NCI-H1105 (cell line): ENCODE measurements around the gene MRPL58.
"Not testable (repeated sequence)": the region's sequence is repeated elsewhere in the genome, so short reads cannot be mapped to it uniquely, and the experiment has no call there.

Experiments
- DNase-seq: peaks from one replicate; lab custom pipeline; 2025; lab: John Stamatoyannopoulos, UW

MRPL58 gene

DNA sequence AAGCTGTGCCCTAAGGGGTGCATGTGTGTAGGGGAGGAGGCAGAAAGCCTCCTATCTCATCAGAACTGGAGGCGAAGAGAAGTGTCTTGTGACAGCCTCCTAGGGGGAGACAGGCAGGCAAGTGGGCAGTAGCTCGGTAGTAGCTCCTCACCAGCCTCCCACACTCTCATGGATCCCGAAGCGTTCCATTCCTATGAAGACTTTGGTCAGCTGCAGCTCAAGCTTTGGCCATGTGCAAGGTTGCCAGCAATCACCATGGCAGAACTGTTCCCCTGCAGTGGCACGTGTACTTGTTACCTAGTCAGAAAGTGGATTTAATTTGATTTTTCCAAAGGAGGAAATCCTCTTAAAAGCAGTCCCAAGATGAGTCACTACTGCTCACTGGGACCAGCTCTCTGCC lies 6.7 kb downstream of the MRPL58 start:
- no peak for DNase-seq

DNA sequence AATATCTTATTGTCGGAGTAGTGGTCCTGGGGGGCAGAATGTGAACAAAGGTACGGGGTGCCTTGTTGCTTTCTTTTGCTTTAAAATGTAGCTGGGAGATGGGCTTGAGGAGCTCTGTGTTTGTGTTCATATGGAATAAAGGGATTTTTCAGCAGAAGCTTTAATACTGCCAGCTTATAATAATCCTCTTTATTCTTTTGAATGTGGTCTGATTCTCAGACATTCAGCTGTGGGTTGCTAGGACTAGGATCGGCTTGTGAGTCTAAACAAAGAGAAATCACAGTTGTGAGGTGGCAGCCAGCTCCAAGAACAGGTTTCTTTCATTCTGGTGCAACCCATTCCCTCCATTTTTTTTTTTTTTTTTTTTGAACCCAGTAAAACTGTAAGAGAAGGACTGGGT lies 7.2 kb downstream of the MRPL58 start:
- DNase-seq: no peak

DNA sequence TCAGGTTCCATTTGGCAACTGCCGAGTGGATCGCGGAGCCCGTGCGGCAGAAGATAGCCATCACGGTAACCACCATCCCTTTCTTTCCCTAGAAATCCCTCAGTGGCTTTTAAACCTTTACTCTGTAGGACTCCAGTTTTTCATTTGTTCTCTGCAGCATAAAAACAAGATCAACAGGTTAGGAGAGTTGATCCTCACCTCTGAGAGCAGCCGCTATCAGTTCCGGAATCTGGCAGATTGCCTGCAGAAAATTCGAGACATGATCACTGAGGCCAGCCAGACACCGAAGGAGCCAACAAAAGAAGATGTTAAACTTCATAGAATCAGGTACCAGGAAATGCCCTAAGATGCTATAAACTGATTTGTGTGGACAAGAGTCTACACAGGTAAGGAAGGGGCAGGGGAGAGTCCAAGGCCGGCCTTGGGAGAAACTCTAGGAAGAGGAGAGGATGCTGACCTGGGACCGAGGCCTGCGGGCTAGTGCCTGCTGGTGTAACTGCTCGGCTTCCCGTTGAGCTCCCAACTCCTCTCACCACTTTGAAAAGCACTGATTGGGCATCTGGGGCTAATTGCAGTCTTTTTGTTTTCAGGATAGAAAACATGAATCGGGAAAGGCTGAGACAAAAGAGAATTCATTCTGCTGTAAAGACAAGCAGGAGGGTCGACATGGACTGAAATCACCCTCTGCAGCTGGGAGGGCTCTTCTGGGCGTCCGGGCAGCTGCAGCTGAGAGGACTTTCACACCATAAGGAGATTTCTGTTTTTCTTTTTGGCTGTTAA lies 8.1 kb downstream of the MRPL58 start:
- no peak for DNase-seq

DNA sequence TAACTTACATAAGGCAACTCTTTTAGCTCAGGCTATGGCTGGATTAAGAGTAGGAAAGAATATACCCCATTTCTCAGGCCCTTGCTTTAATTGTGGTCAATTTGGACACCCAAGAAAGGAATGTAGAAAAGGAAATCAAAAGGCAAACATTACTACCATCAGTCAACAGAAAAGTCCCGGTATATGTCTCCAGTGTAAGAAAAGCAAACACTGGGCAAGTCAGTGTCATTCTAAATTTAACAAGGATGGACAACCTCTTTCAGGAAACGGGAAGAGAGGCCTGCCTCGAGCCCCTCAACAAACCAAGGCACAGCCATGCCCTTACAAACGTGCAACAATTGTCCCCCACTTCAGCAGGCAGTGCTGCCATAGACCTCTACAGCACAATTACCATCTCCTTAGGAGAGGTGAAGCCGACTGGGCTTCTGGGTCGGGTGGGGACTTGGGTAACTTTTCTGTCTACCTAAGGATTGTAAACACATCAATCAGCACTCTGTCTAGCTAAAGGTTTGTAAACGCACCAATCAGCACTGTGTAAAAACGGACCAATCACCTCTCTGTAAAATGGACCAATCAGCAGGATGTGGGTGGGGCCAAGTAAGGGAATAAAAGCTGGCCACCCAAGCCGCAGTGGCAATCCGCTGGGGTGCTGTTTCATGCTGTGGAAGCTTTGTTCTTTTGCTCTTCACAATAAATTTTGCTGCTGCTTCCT lies 12.4 kb downstream of the MRPL58 start:
- DNase-seq: no peak

DNA sequence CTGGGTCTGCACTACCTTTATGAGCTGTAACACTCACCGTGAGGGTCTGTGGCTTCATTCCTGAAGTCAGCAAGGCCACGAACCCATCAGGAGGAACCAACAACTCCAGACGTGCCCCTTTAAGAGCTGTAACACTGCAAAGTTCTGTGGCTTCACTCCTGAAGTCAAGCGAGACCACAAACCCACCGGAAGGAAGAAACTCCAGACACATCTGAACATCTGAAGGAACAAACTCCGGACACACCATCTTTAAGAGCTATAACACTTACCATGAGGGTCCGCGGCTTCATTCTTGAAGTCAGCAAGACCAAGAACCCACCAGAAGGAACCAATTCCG lies 12.9 kb downstream of the MRPL58 start:
- not testable (repeated sequence) for DNase-seq

DNA sequence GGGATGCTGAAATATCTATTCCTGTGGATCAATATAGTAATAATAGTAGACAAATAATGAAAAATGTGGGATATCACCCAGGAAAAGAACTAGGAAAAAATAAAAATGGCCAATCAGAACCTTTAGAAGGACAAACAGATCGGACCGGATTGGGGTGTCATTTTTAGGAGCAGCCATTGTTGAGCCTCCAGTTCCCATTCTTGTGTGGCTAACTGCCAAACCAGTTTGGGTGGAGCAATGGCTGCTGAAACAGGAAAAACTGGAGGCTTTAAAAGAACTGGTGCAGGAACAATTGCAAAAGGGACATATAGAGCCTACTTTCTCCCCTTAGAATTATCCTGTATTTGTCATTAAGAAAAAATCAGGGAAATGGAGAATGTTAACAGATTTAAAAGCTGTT lies 14.2 kb downstream of the MRPL58 start:
- not testable (repeated sequence) for DNase-seq

DNA sequence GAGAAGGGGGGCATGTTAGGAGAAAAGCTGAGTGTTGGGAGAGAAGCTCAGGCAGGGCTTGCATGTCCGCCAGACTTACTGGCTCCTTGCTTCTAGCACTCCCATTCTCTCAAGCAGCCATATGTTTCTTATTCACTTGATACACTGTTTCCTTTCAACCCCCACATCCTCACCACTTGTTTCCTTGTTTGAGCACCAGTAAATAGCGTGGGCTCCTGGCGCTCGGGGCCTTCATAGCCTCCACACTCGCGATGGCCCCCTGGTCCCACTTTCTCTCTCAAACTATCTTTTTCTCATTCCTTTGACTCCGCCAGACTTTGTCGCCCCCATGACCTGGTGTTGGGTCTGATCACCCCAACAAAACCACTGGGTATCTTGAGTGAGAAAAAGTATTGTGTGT lies 17.7 kb downstream of the MRPL58 start:
- DNase-seq: no peak

DNA sequence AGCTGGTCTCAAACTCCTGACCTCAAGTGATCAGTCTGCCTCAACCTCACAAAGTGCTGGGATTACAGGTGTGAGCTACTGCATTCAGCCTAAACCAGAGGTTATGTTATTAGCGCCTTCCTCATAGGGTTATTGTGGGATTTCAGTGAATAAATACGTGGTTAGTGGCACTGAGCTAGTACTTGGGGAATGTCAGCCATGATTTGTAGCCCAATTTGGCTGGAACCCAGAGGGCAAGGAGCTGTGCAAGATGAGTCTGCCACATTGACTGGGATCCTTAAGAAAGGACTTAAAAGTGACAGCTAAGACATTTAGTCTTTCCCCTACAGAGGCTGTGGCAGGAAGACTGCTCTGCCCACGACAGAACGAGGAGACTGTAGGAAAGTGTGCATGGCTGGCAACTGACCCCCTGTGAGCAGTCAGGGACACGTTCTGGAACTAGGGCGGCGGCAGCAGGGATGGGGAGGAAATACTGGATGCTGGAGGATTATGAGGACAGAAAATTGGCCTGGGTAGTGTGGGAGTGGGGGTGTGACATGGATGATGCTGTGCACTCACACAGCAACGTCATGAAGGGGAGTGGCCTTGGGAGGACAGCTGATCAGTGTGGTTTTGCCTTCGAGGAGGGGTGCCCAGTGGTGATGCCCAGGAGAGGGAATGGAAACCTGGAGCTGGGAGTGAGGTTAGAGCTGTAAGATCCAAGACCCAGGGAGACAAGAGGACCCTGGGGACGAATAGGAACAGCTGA lies 19.7 kb downstream of the MRPL58 start:
- peak; percentile 69 for DNase-seq

DNA sequence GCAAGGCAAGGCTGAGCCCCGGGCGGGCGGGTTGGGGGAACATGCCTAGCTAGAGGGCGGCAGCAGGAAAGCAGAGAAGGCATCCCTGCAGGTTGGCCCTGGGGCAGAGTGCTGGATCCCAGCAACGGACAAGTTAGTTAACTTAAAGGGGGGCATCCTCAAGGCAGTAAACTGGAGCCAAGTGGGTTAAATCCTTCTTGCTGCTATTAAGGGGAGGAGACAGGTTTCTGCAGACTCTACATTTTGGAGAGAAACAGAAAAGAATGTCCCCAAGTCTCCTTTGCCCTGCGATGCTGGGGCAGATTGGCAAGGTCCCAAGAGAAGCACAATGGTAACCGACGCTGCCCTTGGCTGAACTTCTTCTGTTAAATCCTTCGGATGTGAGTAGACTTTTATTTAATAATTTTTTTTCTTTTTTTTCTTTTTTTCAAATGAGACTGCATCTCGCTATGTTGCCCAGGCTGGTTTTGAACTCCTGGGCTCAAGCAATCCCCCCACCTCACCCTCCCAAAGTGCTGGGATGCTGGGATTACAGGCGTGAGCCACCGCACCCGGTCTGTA lies 20.3 kb downstream of the MRPL58 start:
- no peak for DNase-seq

DNA sequence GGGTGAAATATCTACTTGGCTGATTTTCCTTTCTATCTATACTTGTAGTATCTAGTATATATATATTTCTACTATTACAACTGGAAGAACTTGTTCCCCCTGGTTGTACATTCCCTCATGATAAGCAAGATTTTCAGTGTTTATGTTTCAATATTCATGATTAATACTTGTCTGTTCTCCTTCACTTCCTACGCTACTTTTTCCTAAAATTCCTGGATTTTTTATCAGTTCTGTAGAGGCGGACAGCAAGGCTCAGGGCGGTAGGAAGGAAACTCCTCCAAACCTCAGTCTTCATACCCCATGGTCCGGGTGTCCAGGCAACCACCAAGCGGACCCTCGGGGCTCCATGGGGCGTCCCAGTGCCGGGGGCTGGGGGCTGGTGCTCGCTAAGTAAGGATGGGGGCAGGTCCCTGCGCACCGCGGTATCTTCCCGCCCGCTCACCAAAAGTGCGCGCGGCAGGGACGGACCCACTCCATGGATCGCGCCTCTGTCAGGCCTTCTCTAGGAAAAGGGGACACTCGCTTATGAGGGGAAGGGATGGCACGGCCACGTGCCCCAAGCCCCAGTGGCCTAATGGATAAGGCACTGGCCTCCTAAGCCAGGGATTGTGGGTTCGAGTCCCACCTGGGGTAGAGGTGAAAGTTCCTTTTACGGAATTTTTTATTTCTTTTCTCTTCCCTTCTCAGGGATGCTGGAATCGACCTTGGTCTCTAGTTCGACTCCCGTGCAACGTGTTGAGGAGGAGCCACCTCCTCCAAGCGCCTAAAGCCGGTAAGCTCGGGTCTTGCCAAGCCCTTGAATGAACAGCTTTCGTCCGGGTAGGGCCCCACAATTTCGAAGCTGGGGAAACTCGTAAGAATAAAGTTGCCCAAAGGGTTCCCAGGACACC lies 21.1 kb downstream of the MRPL58 start:
- peak; percentile 91 for DNase-seq

DNA sequence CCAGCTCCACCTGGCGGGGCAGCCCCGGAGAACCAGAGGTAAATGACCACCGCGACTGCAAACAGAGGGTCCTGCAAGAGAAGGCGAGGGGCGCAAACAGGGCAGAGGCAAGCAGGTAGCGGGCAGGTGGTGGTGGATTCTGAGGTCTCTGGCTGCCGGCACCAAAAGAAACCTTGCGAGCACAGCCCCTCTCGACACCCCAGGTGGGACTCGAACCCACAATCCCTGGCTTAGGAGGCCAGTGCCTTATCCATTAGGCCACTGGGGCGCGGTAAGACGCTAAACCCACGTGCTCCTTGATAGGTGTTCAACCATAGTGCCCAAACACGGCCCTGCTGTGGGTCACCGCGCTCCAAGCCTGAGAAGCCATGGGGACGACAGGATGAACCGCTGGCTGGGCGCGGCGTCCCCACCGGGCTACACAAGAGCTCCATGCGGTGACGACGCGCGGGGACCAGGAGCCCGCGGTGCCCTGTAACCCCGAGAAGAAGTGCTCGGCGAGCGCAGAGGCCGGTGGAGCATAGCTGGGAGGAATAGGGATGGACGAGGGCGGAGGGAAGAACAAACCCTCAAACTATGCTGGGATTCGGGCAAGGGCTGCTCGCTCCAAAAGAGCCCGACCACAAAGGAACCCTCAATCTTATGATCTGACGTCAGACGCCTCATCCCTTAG lies 21.9 kb downstream of the MRPL58 start:
- DNase-seq: peak; percentile 86

DNA sequence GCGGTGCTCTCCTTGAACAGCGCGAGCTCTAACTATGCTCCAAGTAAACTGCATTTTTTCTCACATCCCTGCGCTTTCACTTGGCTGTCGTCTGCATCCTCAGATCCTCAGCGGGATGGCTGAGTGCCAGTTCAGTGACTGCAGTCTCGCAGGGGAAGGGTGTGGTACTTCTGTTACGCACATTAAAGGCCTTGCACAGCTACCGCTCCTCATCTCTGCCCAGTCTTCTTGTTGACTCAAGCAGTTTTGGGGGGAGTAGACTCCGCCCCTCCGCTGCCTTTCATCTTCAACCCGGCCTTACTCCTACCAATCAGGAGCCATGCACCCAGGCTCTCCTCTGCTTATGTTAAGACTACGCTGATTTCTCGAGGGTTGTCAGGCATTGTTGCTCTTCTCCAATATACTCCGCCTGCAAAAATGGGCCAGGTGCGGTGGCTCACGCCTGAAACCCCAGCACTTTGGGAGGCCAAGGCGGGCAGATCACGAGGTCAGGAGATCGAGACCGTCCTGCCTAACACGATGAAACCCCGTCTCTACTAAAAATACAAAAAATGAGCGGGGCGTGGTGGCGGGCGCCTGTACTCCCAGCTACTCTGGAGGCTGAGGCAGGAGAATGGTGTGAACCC lies 24.3 kb downstream of the MRPL58 start:
- peak; percentile 47 for DNase-seq

DNA sequence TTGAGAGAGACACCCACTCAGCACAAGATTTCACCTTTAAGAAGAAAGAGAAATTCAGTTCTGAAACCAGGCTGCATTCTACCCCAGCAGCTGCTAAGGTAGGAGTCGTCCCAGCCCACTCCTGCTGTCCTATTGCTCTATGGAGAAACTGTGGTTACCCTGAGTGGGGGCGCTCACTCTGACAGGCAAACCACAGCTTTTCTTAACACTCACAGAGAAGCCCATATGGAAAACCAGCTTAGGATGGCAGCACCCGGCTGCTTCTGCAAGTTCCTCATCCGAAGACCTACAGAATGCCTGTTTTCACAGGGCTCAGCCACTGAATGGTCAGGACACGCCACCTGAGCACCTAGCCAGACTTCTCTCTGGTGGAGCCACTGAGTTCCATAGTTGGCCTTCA lies 26.8 kb downstream of the MRPL58 start:
- no peak for DNase-seq

DNA sequence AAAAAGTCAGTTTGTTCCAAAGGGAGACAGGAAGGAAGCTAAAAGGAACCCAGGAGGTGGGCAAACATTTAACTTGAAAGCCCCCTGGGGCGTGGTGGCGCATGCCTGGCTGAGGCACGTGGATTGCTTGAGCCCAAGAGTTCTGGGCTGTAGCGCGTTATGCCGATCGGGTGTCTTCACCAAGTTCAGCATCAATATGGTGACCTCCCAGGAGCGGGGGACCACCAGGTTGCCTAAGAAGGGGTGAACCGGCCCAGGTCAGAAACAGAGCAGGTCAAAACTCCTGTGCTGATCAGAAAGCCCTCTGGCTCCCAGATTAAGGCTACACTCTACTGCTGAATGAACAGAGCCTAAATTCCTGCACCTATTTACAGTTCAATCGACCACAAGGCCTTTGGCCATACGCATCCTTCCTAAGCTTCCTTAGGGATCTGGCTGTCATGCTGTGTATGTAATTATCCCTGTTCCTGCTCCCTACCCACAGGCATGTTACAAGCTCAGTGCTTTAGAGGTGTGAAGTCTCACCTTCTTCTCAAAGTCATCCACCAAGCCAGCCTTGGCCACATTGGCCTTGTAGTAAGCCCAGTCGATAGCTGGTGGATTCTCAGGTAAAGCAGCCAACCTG lies 29.3 kb downstream of the MRPL58 start:
- DNase-seq: no peak

DNA sequence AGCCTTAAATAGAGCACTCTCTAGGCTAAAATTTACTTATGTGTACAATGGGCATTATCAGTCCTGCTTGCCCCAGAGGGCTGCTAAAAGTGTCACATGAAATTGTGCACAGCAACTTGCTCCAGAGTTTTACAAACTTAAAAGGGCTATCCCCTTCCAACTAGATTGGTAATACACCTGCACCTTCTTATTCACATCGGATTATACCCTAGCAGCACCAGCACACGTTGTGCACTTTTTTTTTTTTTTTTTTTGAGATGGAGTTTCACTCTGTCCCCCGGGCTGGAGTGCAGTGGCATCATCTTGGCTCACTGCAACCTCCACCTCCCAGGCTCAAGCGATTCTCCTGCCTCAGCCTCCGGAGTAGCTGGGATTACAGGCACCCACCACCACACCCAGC lies 31.3 kb downstream of the MRPL58 start:
- DNase-seq: not testable (repeated sequence)

DNA sequence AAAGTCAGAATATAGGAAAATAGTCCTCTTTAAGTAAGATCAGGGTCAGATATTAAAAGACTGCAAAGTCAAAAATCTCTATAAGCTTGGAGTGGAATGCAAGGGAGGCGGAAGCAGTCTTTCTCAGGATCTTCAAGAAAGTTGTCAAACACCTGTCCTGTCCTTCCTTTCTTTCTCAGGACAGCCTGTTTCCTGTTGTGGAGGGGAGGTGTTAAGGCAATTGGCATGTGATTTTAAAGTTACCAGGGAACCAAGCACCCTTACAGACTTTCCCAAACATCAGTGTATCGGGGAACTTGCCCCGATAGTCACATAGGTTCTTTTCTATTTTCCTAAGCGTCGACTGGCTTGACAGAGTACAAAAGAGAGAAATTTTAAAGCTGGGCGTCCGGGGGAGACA lies 32.2 kb downstream of the MRPL58 start:
- no peak for DNase-seq

DNA sequence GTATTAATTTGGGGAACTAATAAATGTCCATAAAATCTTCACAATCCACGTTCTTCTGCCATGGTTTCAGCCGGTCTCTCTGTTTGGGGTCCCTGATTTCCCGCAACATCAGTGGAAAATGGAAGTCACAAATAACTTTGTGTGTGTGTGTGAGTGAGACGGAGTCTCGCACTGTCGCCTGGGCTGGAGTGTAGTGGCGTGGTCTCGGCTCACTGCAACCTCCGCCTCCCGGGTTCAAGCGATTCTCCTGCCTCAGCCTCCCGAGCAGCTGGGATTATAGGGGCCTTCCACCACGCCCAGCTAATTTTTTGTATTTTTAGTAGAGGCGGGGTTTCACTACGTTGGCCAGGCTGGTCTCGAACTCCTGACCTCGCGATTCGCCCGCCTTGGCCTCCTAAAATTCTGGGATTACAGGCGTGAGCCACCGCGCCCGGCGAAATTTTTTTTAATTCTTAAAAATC lies 33.5 kb downstream of the MRPL58 start:
- DNase-seq: not testable (repeated sequence)

DNA sequence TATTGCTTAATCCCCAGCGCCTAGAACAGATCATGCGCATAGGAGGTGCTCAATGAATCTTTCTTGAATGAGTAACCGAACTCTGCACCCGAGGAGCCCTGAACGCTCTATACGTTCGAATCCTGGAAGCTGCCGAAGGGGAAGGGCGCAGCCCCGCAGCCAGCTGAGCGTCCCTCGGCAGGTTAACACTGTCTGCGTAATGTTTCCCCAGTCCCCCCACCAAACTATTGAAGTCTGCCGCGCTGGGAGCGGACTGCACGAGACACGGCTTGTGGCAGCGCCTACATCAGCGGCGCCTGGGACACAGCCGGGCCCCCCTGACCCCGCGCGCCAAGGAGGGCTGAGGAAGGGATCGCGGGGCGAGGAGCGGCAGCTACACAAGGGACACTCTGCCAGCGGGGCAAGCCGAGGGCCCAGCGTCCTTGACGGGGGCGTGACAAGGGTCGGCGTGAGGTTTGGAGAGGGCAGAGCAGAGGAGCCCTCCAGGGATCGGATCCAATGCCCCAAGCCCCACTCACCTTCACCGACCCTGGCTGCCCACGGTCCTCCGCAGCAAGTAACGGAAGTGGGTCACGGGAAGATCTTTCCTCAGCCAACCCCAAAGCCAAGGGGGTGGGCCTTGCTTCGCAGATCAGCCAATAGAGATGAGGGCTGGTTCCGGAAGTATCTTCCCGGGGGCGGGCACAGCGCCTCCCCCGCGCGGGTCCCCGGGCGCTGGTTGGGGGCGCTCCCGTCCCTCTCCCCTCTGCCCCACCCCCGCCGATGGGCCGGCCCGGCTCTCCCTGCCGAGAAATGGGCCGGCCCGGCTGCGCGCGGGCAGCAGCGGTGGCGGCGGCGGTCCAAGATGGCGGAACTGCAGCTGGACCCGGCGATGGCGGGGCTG lies 34.2 kb downstream of the MRPL58 start, which contains the start of the genes ATP5PD and KCTD2:
TSS of gene ATP5PD (minus strand) at position 563 of the 883 bp plus-strand sequence. CDS start 4,319 bp downstream, outside the sequence.
TSS of gene KCTD2 (plus strand) at position 819 of the 883 bp plus-strand sequence. CDS start at position 845, 26 bp downstream.
- peak; percentile 93 for DNase-seq
